GM12875 (cell line): ENCODE measurements around the gene SMARCC2.

Source experiments
- H3K4me3 ChIP-seq: one replicate; pipeline ENCODE4 v1.5.1; 2011; ENCODE audit warnings: low read depth, low read length, control low read depth
- TF ChIP-seq, protein P1 (sequence below): IDR thresholded peaks from 2 replicates; pipeline ENCODE4 v1.5.1; 2011; ENCODE audit warnings: low read depth, mild to moderate bottlenecking, control low read depth, inconsistent platforms, low read length, moderate library complexity, borderline replicate concordance; ENCODE audit not compliant: insufficient read depth

SMARCC2 gene

DNA sequence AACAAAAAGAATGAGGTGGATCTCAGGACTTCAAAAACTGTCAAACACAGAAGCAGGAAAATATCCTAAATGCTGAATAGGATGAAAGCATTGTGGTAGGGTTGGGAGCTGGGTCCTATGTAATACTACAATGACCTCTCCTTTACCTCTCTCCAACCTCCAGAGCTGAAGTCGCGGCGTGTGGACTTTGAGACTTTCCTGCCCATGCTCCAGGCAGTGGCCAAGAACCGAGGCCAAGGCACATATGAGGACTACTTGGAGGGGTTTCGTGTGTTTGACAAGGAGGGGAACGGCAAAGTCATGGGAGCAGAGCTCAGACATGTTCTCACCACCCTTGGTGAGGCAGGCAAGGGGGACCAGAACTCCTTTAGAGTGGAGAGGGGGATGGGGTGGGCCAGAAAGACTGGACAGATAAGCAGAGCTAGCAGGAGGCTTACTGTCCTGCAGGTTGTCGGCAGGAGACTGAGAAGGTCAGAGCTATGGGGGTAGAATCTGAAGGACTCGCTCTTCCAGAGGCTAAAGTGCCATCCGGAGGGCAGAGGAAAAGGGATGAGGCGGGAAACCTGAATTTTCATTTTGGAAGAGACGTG, 33.9 kb downstream of the SMARCC2 start:
- TF ChIP-seq, protein P1, sequence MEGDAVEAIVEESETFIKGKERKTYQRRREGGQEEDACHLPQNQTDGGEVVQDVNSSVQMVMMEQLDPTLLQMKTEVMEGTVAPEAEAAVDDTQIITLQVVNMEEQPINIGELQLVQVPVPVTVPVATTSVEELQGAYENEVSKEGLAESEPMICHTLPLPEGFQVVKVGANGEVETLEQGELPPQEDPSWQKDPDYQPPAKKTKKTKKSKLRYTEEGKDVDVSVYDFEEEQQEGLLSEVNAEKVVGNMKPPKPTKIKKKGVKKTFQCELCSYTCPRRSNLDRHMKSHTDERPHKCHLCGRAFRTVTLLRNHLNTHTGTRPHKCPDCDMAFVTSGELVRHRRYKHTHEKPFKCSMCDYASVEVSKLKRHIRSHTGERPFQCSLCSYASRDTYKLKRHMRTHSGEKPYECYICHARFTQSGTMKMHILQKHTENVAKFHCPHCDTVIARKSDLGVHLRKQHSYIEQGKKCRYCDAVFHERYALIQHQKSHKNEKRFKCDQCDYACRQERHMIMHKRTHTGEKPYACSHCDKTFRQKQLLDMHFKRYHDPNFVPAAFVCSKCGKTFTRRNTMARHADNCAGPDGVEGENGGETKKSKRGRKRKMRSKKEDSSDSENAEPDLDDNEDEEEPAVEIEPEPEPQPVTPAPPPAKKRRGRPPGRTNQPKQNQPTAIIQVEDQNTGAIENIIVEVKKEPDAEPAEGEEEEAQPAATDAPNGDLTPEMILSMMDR = no peak
- H3K4me3 ChIP-seq = no peak overlapping the region

DNA sequence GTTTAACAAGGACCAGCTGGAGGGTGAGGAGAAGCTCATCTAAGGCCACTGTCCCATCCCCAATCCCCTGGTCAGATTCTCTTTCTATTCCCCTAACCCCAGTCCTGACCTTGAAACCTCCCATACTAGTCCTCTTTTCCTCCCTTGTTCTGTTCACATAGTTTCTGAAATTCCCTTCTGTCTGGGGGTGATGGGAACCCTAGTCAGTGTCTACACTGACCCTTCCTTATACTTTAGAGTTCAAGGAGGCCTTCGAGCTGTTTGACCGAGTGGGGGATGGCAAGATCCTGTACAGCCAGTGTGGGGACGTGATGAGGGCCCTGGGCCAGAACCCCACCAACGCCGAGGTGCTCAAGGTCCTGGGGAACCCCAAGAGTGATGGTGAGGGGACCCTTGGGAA, 34.5 kb downstream of the SMARCC2 start:
- H3K4me3 ChIP-seq = no peak overlapping the region
- TF ChIP-seq, protein P1 = no peak

DNA sequence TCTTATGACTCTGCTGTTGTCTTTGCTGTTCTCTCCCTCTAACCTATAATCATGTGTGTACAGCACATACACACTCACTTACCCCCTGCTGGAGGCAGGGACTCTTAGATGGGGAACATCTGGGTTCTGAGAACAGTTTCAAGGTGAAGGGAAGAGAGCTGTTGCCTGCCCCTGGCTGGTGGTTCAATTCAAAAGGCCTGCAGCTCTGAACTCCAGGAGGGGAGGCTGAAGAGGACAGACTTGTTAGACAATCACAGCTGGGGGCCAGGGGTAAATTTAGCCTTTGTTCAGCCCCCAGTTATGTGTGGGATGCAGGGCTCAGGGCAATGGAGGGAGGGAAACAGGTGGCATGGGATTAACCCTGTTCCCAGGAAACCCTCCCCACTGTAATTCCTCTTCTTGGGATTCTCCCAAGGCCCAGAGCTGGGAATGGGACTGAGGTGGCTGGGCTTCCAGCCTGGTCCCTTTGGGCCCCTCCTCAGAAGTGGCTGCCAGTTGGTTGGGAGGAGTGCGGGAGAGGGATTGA, 35.0 kb downstream of the SMARCC2 start:
- H3K4me3 ChIP-seq = no peak overlapping the region
- TF ChIP-seq, protein P1 = no peak

DNA sequence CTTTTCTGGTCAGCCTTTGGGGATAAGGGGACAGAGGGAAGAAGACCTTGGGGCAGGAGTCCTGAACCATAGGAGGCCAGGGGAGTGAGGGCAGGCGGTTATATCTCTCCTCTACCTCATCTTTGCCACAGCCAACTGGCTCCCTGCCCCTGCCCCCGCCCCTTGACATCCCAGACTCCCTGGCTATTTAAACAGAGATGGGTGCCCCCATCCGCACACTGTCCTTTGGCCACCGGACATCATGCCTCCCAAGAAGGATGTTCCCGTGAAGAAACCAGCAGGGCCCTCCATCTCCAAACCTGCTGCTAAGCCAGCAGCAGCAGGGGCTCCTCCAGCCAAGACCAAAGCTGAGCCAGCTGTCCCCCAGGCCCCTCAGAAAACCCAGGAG, 35.6 kb downstream of the SMARCC2 start:
- no peak overlapping the region for H3K4me3 ChIP-seq
- TF ChIP-seq, protein P1 = no peak

DNA sequence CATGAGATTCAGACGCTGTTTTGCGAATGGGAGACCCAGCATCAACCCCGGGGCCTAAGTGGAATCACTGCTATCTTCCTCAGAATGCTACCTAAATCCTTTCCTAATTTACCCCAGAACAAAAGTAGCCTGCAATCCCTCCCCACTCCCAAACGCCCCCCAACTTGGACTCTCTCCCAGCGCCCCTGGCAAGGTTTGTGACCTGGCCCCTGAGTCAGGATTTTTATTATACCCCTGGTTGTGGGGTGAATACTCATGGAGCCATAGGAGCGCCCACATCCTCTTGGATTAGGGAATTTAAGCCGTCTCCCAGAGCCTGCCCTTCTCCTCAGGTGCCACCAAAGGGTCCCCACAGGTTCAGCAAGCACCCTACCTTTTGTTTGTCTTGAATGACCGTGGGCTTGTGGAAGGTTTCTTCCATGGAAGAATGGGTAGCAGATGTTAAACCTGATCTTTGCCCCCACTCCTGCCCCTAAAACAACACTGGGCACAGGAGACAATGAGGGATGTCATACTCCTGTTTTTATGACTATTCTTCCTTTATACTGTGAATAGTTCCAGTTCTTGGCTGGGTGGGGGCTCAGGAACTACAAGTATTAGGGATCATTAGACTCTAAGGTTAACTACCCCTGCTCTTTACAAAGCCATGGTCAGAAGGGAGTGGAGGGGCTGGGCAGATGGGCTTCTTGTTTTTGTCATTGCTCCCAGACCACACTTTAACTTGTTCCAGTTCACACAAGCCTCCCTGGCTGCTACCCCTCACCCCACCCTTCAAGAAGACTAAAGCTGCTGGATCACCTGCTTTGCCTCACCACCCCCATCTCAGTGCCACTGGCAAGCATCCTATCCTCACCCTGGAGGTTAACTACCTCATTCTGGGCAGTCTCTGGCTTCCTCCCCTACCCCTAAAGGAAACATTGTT, 36.3 kb downstream of the SMARCC2 start:
- peak overlapping the region; percentile 73 for H3K4me3 ChIP-seq
- TF ChIP-seq, protein P1 = no peak

DNA sequence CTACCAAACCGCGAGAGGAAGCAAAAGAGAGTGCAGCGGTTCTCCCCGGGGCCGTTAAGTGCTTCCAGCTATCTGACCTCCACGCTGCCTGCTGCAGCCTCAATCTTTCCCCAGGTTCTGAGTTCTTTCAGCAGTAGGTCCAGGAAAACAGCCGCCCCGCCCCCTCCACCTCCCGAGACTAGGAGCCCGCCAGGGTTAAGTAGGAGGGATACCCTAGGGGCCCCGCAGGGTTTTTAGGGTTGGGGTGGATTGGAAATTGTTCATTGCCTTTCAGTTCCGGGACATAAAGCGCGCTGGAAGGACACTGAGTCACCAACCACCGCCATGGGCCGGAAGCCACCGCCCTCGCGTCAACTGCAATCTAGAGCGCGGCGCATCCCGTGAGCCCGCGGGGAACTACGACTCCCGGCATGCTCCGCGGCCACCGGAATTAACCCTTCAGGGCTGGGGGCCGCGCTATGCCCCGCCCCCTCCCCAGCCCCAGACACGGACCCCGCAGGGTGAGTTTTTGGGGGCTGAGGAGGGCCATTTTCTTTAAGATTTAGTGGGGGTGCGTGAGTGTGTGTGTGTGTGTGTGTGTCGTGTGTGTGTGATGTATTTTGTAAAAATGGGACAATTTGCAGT, 37.0 kb downstream of the SMARCC2 start, which contains the start of gene MYL6B:
Gene MYL6B, plus strand, starts transcription at position 456 of the 624 bp plus-strand sequence. CDS start 1,332 bp downstream, outside the sequence.
- H3K4me3 ChIP-seq = peak within 1 kb of the TSS; percentile 73
- TF ChIP-seq, protein P1 = no peak
